Neural progenitor cell (in vitro differentiated cells): ENCODE measurements around the gene MRM2.

Source experiments
- EZH2 ChIP-seq: fragments of 200-600 bp; sonication (generic); IDR thresholded peaks from 2 replicates; pipeline ENCODE4 v1.6.1; 2017; ENCODE audit warnings: antibody characterized with exemption, mild to moderate bottlenecking, moderate library complexity
- EZH2phosphoT487 ChIP-seq: fragments of 200-600 bp; sonication (generic); IDR thresholded peaks from 2 replicates; pipeline ENCODE4 v1.6.1; 2017; ENCODE audit warnings: antibody characterized with exemption
- TF ChIP-seq, protein P1 (sequence below): fragments of 200-600 bp; sonication (generic); IDR thresholded peaks from 2 replicates; pipeline ENCODE4 v1.5.1; 2017; ENCODE audit warnings: antibody characterized with exemption, mild to moderate bottlenecking

GRCh38 chr7:2255145-2256139 lies 13.4 kb upstream of the MRM2 start:
- TF ChIP-seq, protein P1, sequence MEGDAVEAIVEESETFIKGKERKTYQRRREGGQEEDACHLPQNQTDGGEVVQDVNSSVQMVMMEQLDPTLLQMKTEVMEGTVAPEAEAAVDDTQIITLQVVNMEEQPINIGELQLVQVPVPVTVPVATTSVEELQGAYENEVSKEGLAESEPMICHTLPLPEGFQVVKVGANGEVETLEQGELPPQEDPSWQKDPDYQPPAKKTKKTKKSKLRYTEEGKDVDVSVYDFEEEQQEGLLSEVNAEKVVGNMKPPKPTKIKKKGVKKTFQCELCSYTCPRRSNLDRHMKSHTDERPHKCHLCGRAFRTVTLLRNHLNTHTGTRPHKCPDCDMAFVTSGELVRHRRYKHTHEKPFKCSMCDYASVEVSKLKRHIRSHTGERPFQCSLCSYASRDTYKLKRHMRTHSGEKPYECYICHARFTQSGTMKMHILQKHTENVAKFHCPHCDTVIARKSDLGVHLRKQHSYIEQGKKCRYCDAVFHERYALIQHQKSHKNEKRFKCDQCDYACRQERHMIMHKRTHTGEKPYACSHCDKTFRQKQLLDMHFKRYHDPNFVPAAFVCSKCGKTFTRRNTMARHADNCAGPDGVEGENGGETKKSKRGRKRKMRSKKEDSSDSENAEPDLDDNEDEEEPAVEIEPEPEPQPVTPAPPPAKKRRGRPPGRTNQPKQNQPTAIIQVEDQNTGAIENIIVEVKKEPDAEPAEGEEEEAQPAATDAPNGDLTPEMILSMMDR = no peak
- TF ChIP-seq EZH2 (no peak), EZH2phosphoT487 (no peak)
